ENCODE results near the gene FSTL4. TPM values are rescaled to one million over a fixed set of nuclear protein-coding genes. Genes with fewer than 3 reads are reported as not detected.

FSTL4 gene
- polyA plus RNA-seq, result 1 to 10 TPM in 1 of 4 donors, under 1 TPM in 1, not detected in 2; 0.25 to 1.5 TPM
- long read RNA-seq, donor 1, result 0 reads
- long read RNA-seq, donor 2, result 0 reads
- long read RNA-seq, donor 3, result 0 reads
- long read RNA-seq, donor 4, result 0 reads
- long read RNA-seq, donor 5, result 0 reads
- long read RNA-seq, donor 6, result 0 reads
- long read RNA-seq, donor 7, result 0 reads
- long read RNA-seq, donor 8, result 0 reads
- long read RNA-seq, donor 9, result 0 reads
- long read RNA-seq, donor 10, result 0 reads

- WGBS, 3 donors, result 1 to 4% (median 1%) methylated on average over 30 to 74 of the region's 74 CpGs
- peak; percentile 36 to 53 for DNase-seq
These were observed at the start of gene FSTL4 for GRCh38 chr5:133612249-133612860. FSTL4 (minus strand) TSS chr5:133612541.

GRCh38 chr5:133661389-133661788, 49.0 kb upstream of the FSTL4 start:
- DNase-seq (no peak), FAIRE-seq (no peak)
- no peak overlapping the region for H3K27ac ChIP-seq (ENCODE audit: low read depth in 1 of 3, low read length in 2 of 3)
- WGBS, 3 donors, result 93 to 98% (median 93%) methylated on average over 2 of the region's 2 CpGs
- no peak overlapping the region for H3K4me3 ChIP-seq (ENCODE audit: low read depth in 1 of 3, low read length in 3 of 3)
- H3K4me1 ChIP-seq (ENCODE audit: control insufficient read depth in 3 of 3, insufficient read depth in 2 of 3, low read depth in 1 of 3, low read length in 2 of 3), result no peaks in the 10 kb centered on the region
- no peaks in the 10 kb centered on the region for H3K36me3 ChIP-seq (ENCODE audit: control insufficient read depth in 3 of 3, insufficient read depth in 2 of 3, low read depth in 1 of 3, low read length in 3 of 3)
- H3K27me3 ChIP-seq (ENCODE audit: control insufficient read depth in 3 of 3, insufficient read depth in 3 of 3, low read length in 3 of 3), result peaks cover 0 to 3% (median 3%) of the 10 kb centered on the region in 3 donors
- no peaks in the 10 kb centered on the region for H3K9me3 ChIP-seq (ENCODE audit: control insufficient read depth in 2 of 2, insufficient read depth in 1 of 2, low read depth in 1 of 2, low read length in 1 of 2)

More at GRCh38 chr5:133612249-133612860, at the start of gene FSTL4:
- Histone ChIP-seq H3K36me3 (ENCODE audit: control insufficient read depth in 3 of 3, insufficient read depth in 2 of 3, low read depth in 1 of 3, low read length in 3 of 3) (no peaks in the 10 kb centered on the region), H3K4me3 (ENCODE audit: low read depth in 1 of 3, low read length in 3 of 3) (peak within 1 kb of the TSS in 1 of 3 donors; percentile 50), H3K9me3 (ENCODE audit: control insufficient read depth in 2 of 2, insufficient read depth in 1 of 2, low read depth in 1 of 2, low read length in 1 of 2) (no peaks in the 10 kb centered on the region), H3K27ac (ENCODE audit: low read depth in 1 of 3, low read length in 2 of 3) (no peak within 1 kb of the TSS), H3K27me3 (ENCODE audit: control insufficient read depth in 3 of 3, insufficient read depth in 3 of 3, low read length in 3 of 3) (peaks cover 7 to 47% (median 23%) of the 10 kb centered on the region in 3 donors), H3K4me1 (ENCODE audit: control insufficient read depth in 3 of 3, insufficient read depth in 2 of 3, low read depth in 1 of 3, low read length in 2 of 3) (peaks cover 4 to 5% (median 4%) of the 10 kb centered on the region in 3 donors)
- no peak for FAIRE-seq

GRCh38 chr5:133658327-133658726, 46.0 kb upstream of the FSTL4 start:
- no peak for DNase-seq
- no peaks in the 10 kb centered on the region for H3K9me3 ChIP-seq (ENCODE audit: control insufficient read depth in 2 of 2, insufficient read depth in 1 of 2, low read depth in 1 of 2, low read length in 1 of 2)
- no peak overlapping the region for H3K4me3 ChIP-seq (ENCODE audit: low read depth in 1 of 3, low read length in 3 of 3)
- WGBS, 3 donors, result 27 to 50% (median 45%) methylated on average over 1 of the region's 1 CpG
- peaks cover 0 to 7% (median 2%) of the 10 kb centered on the region in 3 donors for H3K27me3 ChIP-seq (ENCODE audit: control insufficient read depth in 3 of 3, insufficient read depth in 3 of 3, low read length in 3 of 3)
- H3K4me1 ChIP-seq (ENCODE audit: control insufficient read depth in 3 of 3, insufficient read depth in 2 of 3, low read depth in 1 of 3, low read length in 2 of 3), result no peaks in the 10 kb centered on the region
- no peak overlapping the region for H3K27ac ChIP-seq (ENCODE audit: low read depth in 1 of 3, low read length in 2 of 3)
- H3K36me3 ChIP-seq (ENCODE audit: control insufficient read depth in 3 of 3, insufficient read depth in 2 of 3, low read depth in 1 of 3, low read length in 3 of 3), result no peaks in the 10 kb centered on the region
- no peak for FAIRE-seq

GRCh38 chr5:133657036-133657435, 44.7 kb upstream of the FSTL4 start:
- Histone ChIP-seq H3K27ac (ENCODE audit: low read depth in 1 of 3, low read length in 2 of 3) (no peak overlapping the region), H3K4me3 (ENCODE audit: low read depth in 1 of 3, low read length in 3 of 3) (no peak overlapping the region), H3K9me3 (ENCODE audit: control insufficient read depth in 2 of 2, insufficient read depth in 1 of 2, low read depth in 1 of 2, low read length in 1 of 2) (no peaks in the 10 kb centered on the region), H3K4me1 (ENCODE audit: control insufficient read depth in 3 of 3, insufficient read depth in 2 of 3, low read depth in 1 of 3, low read length in 2 of 3) (no peaks in the 10 kb centered on the region), H3K27me3 (ENCODE audit: control insufficient read depth in 3 of 3, insufficient read depth in 3 of 3, low read length in 3 of 3) (peaks cover 0 to 4% (median 2%) of the 10 kb centered on the region in 3 donors), H3K36me3 (ENCODE audit: control insufficient read depth in 3 of 3, insufficient read depth in 2 of 3, low read depth in 1 of 3, low read length in 3 of 3) (no peaks in the 10 kb centered on the region)
- DNase-seq (no peak), FAIRE-seq (no peak)
- WGBS, 3 donors, result 82 to 84% (median 84%) methylated on average over 5 of the region's 5 CpGs

- 67 to 90% (median 85%) methylated on average over 1 of the region's 1 CpG for WGBS, 3 donors
- Histone ChIP-seq H3K27me3 (ENCODE audit: control insufficient read depth in 3 of 3, insufficient read depth in 3 of 3, low read length in 3 of 3) (peaks cover 0 to 4% (median 2%) of the 10 kb centered on the region in 3 donors), H3K4me3 (ENCODE audit: low read depth in 1 of 3, low read length in 3 of 3) (no peak overlapping the region), H3K9me3 (ENCODE audit: control insufficient read depth in 2 of 2, insufficient read depth in 1 of 2, low read depth in 1 of 2, low read length in 1 of 2) (no peaks in the 10 kb centered on the region), H3K4me1 (ENCODE audit: control insufficient read depth in 3 of 3, insufficient read depth in 2 of 3, low read depth in 1 of 3, low read length in 2 of 3) (no peaks in the 10 kb centered on the region), H3K27ac (ENCODE audit: low read depth in 1 of 3, low read length in 2 of 3) (no peak overlapping the region), H3K36me3 (ENCODE audit: control insufficient read depth in 3 of 3, insufficient read depth in 2 of 3, low read depth in 1 of 3, low read length in 3 of 3) (no peaks in the 10 kb centered on the region)
- FAIRE-seq (no peak), DNase-seq (no peak)
These were observed 43.6 kb upstream of the FSTL4 start for GRCh38 chr5:133655966-133656365.

GRCh38 chr5:133653760-133654049, 41.4 kb upstream of the FSTL4 start:
- 45 to 61% (median 57%) methylated on average over 4 of the region's 4 CpGs for WGBS, 3 donors
- no peak overlapping the region for H3K4me3 ChIP-seq (ENCODE audit: low read depth in 1 of 3, low read length in 3 of 3)
- H3K27me3 ChIP-seq (ENCODE audit: control insufficient read depth in 3 of 3, insufficient read depth in 3 of 3, low read length in 3 of 3), result peaks cover 0 to 4% (median 2%) of the 10 kb centered on the region in 3 donors
- no peak for DNase-seq
- FAIRE-seq, result no peak
- no peaks in the 10 kb centered on the region for H3K4me1 ChIP-seq (ENCODE audit: control insufficient read depth in 3 of 3, insufficient read depth in 2 of 3, low read depth in 1 of 3, low read length in 2 of 3)
- no peaks in the 10 kb centered on the region for H3K9me3 ChIP-seq (ENCODE audit: control insufficient read depth in 2 of 2, insufficient read depth in 1 of 2, low read depth in 1 of 2, low read length in 1 of 2)
- H3K36me3 ChIP-seq (ENCODE audit: control insufficient read depth in 3 of 3, insufficient read depth in 2 of 3, low read depth in 1 of 3, low read length in 3 of 3), result no peaks in the 10 kb centered on the region
- H3K27ac ChIP-seq (ENCODE audit: low read depth in 1 of 3, low read length in 2 of 3), result no peak overlapping the region

- no peak for FAIRE-seq
- whole genome bisulfite sequencing, 3 donors, result 48 to 61% (median 56%) methylated on average over 9 of the region's 9 CpGs
- H3K9me3 ChIP-seq (ENCODE audit: control insufficient read depth in 2 of 2, insufficient read depth in 1 of 2, low read depth in 1 of 2, low read length in 1 of 2), result no peaks in the 10 kb centered on the region
- no peak for DNase-seq
- no peaks in the 10 kb centered on the region for H3K4me1 ChIP-seq (ENCODE audit: control insufficient read depth in 3 of 3, insufficient read depth in 2 of 3, low read depth in 1 of 3, low read length in 2 of 3)
- no peak overlapping the region for H3K4me3 ChIP-seq (ENCODE audit: low read depth in 1 of 3, low read length in 3 of 3)
- no peak overlapping the region for H3K27ac ChIP-seq (ENCODE audit: low read depth in 1 of 3, low read length in 2 of 3)
- peaks cover 0 to 4% (median 4%) of the 10 kb centered on the region in 3 donors for H3K27me3 ChIP-seq (ENCODE audit: control insufficient read depth in 3 of 3, insufficient read depth in 3 of 3, low read length in 3 of 3)
- no peaks in the 10 kb centered on the region for H3K36me3 ChIP-seq (ENCODE audit: control insufficient read depth in 3 of 3, insufficient read depth in 2 of 3, low read depth in 1 of 3, low read length in 3 of 3)
These were observed 40.8 kb upstream of the FSTL4 start for GRCh38 chr5:133652951-133653759.

GRCh38 chr5:133644000-133644865, 31.9 kb upstream of the FSTL4 start:
- Histone ChIP-seq H3K36me3 (ENCODE audit: control insufficient read depth in 3 of 3, insufficient read depth in 2 of 3, low read depth in 1 of 3, low read length in 3 of 3) (no peaks in the 10 kb centered on the region), H3K4me1 (ENCODE audit: control insufficient read depth in 3 of 3, insufficient read depth in 2 of 3, low read depth in 1 of 3, low read length in 2 of 3) (no peaks in the 10 kb centered on the region), H3K27ac (ENCODE audit: low read depth in 1 of 3, low read length in 2 of 3) (no peak overlapping the region), H3K27me3 (ENCODE audit: control insufficient read depth in 3 of 3, insufficient read depth in 3 of 3, low read length in 3 of 3) (peaks cover 0 to 3% (median 2%) of the 10 kb centered on the region in 3 donors), H3K4me3 (ENCODE audit: low read depth in 1 of 3, low read length in 3 of 3) (no peak overlapping the region), H3K9me3 (ENCODE audit: control insufficient read depth in 2 of 2, insufficient read depth in 1 of 2, low read depth in 1 of 2, low read length in 1 of 2) (no peaks in the 10 kb centered on the region)
- WGBS, 3 donors, result 74 to 82% (median 77%) methylated on average over 8 of the region's 8 CpGs
- FAIRE-seq, result no peak
- no peak for DNase-seq

All from small intestine (tissue), 16 donors.